Neural progenitor cell (in vitro differentiated cells): ENCODE measurements around the gene C4B. TPM values are rescaled to one million over a fixed set of nuclear protein-coding genes. Genes with fewer than 3 reads are reported as not detected.

Experiments used
- DNase-seq: peaks from one replicate; pipeline ENCODE4 v3.0.0-alpha.2; 2016; ENCODE audit warnings: low spot score
- H2AFZ ChIP-seq: fragments of 200-600 bp; sonication (generic); replicated peaks from 2 replicates; pipeline ENCODE4 v1.6.1; 2016; ENCODE audit warnings: antibody characterized with exemption
- H3F3A ChIP-seq: fragments of 200-600 bp; sonication (generic); 2 replicates; pipeline ENCODE4 v1.6.1; 2016; ENCODE audit warnings: antibody characterized with exemption, low read depth
- H3K27ac ChIP-seq: fragments of 200-600 bp; sonication (generic); 2 replicates; pipeline ENCODE4 v1.5.1; 2016; ENCODE audit warnings: mild to moderate bottlenecking
- H3K27me3 ChIP-seq: fragments of 200-600 bp; sonication (generic); 2 replicates; pipeline ENCODE4 v1.6.1; 2016; ENCODE audit warnings: mild to moderate bottlenecking, moderate library complexity
- H3K36me3 ChIP-seq: fragments of 200-600 bp; sonication (generic); 2 replicates; pipeline ENCODE4 v1.5.1; 2016
- H3K4me1 ChIP-seq: fragments of 200-600 bp; sonication (generic); 2 replicates; pipeline ENCODE4 v1.6.1; 2016; ENCODE audit warnings: mixed run types
- H3K4me2 ChIP-seq: fragments of 200-600 bp; sonication (generic); 2 replicates; pipeline ENCODE4 v1.6.1; 2016
- H3K4me3 ChIP-seq: fragments of 200-600 bp; sonication (generic); 2 replicates; pipeline ENCODE4 v1.5.1; 2016
- H3K79me2 ChIP-seq: fragments of 200-600 bp; sonication (generic); 2 replicates; pipeline ENCODE4 v1.6.1; 2016; ENCODE audit warnings: low read depth
- H3K9ac ChIP-seq: fragments of 200-600 bp; sonication (generic); 2 replicates; pipeline ENCODE4 v1.6.1; 2016
- H3K9me3 ChIP-seq: fragments of 200-600 bp; sonication (generic); 2 replicates; pipeline ENCODE4 v1.5.1; 2016; ENCODE audit warnings: low read depth
- H4K20me1 ChIP-seq: fragments of 200-600 bp; sonication (generic); 2 replicates; pipeline ENCODE4 v1.6.1; 2016; ENCODE audit warnings: low read depth
- H3K27ac Mint-ChIP-seq: 3 replicates; pipeline ENCODE4 v1.8.0; 2021; ENCODE audit warnings: mixed read lengths
- H3K27me3 Mint-ChIP-seq: 2 replicates; pipeline ENCODE4 v1.8.0; 2022; ENCODE audit warnings: low read depth, mild to moderate bottlenecking, inconsistent platforms, moderate library complexity, mixed read lengths; ENCODE audit not compliant: insufficient read depth
- H3K36me3 Mint-ChIP-seq: 3 replicates; pipeline ENCODE4 v1.8.0; 2021; ENCODE audit warnings: mixed read lengths
- H3K4me1 Mint-ChIP-seq: 3 replicates; pipeline ENCODE4 v1.8.0; 2021; ENCODE audit warnings: mixed read lengths
- H3K4me3 Mint-ChIP-seq: 3 replicates; pipeline ENCODE4 v1.8.0; 2021; ENCODE audit warnings: mild to moderate bottlenecking, moderate library complexity, mixed read lengths
- H3K9me3 Mint-ChIP-seq: 3 replicates; pipeline ENCODE4 v1.8.0; 2020; ENCODE audit warnings: mixed read lengths
- CTCF ChIP-seq: fragments of 200-600 bp; sonication (generic); IDR thresholded peaks from 2 replicates; pipeline ENCODE4 v1.5.1; 2017; ENCODE audit warnings: antibody characterized with exemption, mild to moderate bottlenecking
- EZH2 ChIP-seq: fragments of 200-600 bp; sonication (generic); IDR thresholded peaks from 2 replicates; pipeline ENCODE4 v1.6.1; 2017; ENCODE audit warnings: antibody characterized with exemption, mild to moderate bottlenecking, moderate library complexity
- EZH2phosphoT487 ChIP-seq: fragments of 200-600 bp; sonication (generic); IDR thresholded peaks from 2 replicates; pipeline ENCODE4 v1.6.1; 2017; ENCODE audit warnings: antibody characterized with exemption
- total RNA-seq: library from RNA; depleted of rRNA; stranded (reverse); fragments of >200 nt; gene quantifications from 2 replicates; pipeline ENCODE4 v1.2.3, GENCODE V29; 2015; ENCODE audit warnings: low replicate concordance

The C4B gene
- total RNA-seq, 1 donor from 2014 or later = 0.30 TPM

DNA sequence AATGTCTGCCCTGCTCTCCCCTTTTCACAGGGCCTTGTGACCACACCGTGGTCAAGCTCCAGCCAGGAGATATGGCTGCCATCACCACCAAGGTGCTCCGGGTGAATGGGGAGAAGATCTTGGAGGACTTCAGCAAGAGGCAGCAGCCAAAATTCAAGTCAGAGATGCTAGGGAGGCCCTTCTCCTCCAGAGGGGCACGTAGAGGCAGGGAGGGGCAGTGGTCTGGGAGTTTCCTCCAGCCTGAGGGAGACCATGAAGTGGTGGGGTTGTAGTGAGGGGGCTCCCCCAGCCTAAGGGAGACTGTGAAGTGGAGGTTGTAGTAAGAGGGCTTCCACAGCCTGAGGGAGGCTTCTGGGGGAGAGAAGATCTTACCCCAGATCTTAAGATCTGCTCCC lies 46.7 kb upstream of the C4B start:
- H3K36me3 Mint-ChIP-seq = peaks cover 31% of the 10 kb centered on the region
- Histone ChIP-seq H3K4me2 (no peak overlapping the region), H3K4me1 (peaks cover 7% of the 10 kb centered on the region), H3K27ac (no peak overlapping the region), H3K36me3 (no peaks in the 10 kb centered on the region), H3K79me2 (peaks cover 13% of the 10 kb centered on the region), H3K9ac (no peak overlapping the region), H4K20me1 (no peaks in the 10 kb centered on the region), H3K9me3 (no peaks in the 10 kb centered on the region), H3K4me3 (no peak overlapping the region), H3K27me3 (no peaks in the 10 kb centered on the region), H2AFZ (no peak overlapping the region), H3F3A (peaks cover 23% of the 10 kb centered on the region)
- no peak overlapping the region for H3K27ac Mint-ChIP-seq
- peaks cover 7% of the 10 kb centered on the region for H3K27me3 Mint-ChIP-seq
- TF ChIP-seq EZH2 (no peak), CTCF (no peak), EZH2phosphoT487 (no peak)
- H3K9me3 Mint-ChIP-seq = no peaks in the 10 kb centered on the region
- H3K4me1 Mint-ChIP-seq = peaks cover 14% of the 10 kb centered on the region
- no peak overlapping the region for H3K4me3 Mint-ChIP-seq
- DNase-seq = no peak

DNA sequence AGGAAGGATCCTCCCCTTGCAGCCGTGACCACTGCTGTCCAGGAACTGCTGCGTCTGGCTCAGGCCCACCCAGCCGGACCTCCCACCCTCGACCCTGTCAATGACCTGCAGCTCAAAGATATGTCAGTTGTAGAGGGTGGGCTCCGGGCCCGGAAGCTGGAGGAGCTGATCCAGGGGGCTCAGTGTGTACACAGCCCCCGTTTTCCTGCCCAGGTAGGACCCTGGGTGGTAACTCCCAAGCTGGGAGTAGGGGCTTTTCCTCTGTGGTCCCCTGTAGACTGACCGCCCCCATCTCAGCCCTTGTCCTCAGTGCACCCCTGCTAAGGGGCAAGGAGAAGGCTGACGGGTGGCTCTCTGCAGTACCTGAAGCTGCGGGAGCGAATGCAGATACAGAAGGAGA lies 46.3 kb upstream of the C4B start:
- no peak overlapping the region for H2AFZ ChIP-seq
- H3K9me3 ChIP-seq = no peaks in the 10 kb centered on the region
- H3F3A ChIP-seq = peaks cover 24% of the 10 kb centered on the region
- H3K36me3 ChIP-seq = no peaks in the 10 kb centered on the region
- no peak overlapping the region for H3K27ac ChIP-seq
- H3K79me2 ChIP-seq = peaks cover 17% of the 10 kb centered on the region
- Mint-ChIP-seq H3K27ac (no peak overlapping the region), H3K4me1 (peaks cover 18% of the 10 kb centered on the region), H3K27me3 (peaks cover 10% of the 10 kb centered on the region), H3K9me3 (no peaks in the 10 kb centered on the region), H3K4me3 (no peak overlapping the region), H3K36me3 (peaks cover 29% of the 10 kb centered on the region)
- TF ChIP-seq CTCF (no peak), EZH2phosphoT487 (no peak), EZH2 (no peak)
- no peak overlapping the region for H3K4me2 ChIP-seq
- H3K4me3 ChIP-seq = no peak overlapping the region
- no peak for DNase-seq
- H3K27me3 ChIP-seq = no peaks in the 10 kb centered on the region
- no peak overlapping the region for H3K9ac ChIP-seq
- no peaks in the 10 kb centered on the region for H4K20me1 ChIP-seq
- peaks cover 7% of the 10 kb centered on the region for H3K4me1 ChIP-seq

DNA sequence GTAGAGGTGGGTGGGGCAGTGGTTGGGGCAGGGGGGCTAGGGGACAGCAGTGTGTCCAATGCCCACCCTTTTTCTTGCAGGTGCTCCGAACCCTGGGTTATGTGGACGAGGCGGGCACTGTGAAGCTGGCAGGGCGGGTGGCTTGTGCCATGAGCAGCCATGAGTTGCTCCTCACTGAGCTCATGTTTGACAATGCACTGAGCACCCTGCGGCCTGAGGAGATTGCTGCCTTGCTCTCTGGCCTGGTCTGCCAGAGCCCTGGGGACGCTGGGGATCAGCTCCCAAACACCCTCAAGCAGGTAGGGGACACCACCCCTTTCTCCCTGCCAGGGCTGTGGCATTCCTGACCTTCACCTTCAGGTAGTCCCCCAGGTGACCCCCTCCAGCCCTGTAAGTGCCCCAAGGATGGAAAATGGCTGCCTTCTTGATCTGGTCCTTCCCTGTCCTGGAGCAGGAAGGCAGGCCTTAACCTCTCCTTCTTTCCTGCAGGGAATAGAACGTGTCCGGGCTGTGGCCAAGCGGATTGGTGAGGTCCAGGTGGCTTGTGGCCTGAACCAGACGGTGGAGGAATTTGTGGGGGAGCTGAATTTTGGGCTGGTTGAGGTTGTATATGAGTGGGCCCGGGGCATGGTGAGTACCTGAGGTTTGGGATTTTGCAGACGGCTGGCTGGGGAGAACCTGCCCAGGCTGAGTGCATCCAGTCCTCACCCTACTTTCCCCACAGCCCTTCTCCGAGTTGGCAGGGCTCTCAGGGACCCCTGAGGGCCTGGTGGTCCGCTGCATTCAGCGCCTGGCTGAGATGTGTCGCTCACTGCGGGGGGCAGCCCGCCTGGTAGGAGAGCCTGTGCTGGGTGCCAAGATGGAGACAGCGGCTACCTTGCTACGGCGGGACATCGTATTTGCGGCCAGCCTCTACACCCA lies 45.5 kb upstream of the C4B start:
- Histone ChIP-seq H3K27me3 (no peaks in the 10 kb centered on the region), H3K4me1 (peaks cover 7% of the 10 kb centered on the region), H3K79me2 (peaks cover 25% of the 10 kb centered on the region), H3K4me3 (no peak overlapping the region), H3K4me2 (no peak overlapping the region), H4K20me1 (no peaks in the 10 kb centered on the region), H3K36me3 (no peaks in the 10 kb centered on the region), H3F3A (peaks cover 24% of the 10 kb centered on the region), H2AFZ (no peak overlapping the region), H3K27ac (no peak overlapping the region), H3K9ac (no peak overlapping the region), H3K9me3 (no peaks in the 10 kb centered on the region)
- no peak for TF ChIP-seq EZH2phosphoT487
- no peak for TF ChIP-seq CTCF
- TF ChIP-seq EZH2 = no peak
- no peak for DNase-seq
- peaks cover 31% of the 10 kb centered on the region for H3K36me3 Mint-ChIP-seq
- no peak overlapping the region for H3K27ac Mint-ChIP-seq
- peak overlapping the region; percentile 69 for H3K4me3 Mint-ChIP-seq
- no peaks in the 10 kb centered on the region for H3K9me3 Mint-ChIP-seq
- H3K4me1 Mint-ChIP-seq = peaks cover 23% of the 10 kb centered on the region
- peaks cover 10% of the 10 kb centered on the region for H3K27me3 Mint-ChIP-seq
